Measurements from ENCODE around the gene IGSF8.

The IGSF8 gene

GRCh38 chr1:160103658-160104408 is 5.4 kb upstream of the IGSF8 start:
- no peak for DNase-seq

DNA sequence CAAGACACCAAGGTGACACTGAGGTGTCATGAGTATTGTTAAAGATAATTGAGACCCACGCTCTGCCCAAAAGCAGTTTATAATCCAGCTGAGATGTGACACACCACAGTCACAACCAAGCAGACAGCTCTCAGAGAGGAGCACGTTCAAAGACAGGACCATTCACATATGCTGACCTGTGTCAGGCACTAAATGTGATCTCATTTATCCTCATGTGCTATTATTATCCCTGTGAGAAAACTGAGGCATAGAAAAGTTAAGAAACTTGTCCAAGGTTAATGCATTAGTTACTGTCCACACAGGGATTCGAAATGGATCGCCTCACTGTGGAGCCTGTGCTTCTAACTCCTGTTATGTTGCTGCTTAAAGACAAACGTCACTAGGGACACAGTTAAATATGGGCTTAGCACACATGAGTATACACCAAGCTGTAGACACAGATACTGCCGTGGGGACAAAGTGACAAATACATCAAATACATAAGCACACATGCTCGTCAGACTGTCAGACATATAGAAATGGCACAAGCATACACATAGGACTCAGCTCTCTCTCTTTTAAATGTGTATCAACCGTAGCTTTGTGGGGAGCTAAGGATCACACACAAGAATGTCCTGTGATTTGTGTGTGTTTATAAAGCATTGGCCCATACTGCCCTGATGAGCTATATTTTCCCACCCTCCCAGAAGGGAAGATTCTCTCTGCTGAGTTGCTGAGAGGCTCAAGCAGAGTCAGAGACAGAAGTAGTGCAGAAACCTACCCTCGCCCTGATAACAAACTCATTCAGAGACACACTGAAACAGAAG is 3.5 kb upstream of the IGSF8 start:
- no peak for DNase-seq

- peak; percentile 80 for DNase-seq
These were observed 2.8 kb upstream of the IGSF8 start for GRCh38 chr1:160101037-160101716.

DNA sequence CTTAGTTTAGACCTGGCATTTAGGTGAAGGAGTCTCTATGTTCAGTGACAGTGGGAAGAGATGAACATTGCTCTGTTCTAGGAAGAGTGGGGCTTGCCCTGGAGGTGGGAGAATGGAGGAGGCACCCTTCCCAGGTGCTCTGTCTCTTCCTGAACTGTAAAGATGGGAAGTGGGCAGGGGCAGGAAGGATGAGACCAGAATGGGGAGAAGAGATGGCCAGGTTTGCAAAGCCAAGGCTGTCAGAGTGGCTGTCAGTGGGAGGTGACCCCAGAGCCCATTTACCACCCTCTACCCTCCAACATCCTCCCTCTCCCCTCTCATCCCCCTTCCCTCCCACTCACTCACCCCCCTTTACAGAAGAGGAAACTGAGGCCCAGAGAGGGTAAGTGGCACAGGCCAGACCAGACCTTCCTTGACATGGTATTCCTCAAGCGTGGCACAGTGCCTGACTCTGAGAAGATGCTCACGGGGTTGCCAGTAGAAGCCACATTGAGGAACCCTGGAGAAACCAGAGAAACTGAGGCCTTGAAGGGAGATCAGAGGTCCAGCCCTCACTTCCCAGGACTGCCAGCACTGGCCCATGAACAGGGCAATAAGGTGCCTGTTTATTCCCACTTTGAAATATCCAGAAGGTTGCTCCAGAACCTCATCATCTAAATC is 1.4 kb upstream of the IGSF8 start:
- DNase-seq = no peak

DNA sequence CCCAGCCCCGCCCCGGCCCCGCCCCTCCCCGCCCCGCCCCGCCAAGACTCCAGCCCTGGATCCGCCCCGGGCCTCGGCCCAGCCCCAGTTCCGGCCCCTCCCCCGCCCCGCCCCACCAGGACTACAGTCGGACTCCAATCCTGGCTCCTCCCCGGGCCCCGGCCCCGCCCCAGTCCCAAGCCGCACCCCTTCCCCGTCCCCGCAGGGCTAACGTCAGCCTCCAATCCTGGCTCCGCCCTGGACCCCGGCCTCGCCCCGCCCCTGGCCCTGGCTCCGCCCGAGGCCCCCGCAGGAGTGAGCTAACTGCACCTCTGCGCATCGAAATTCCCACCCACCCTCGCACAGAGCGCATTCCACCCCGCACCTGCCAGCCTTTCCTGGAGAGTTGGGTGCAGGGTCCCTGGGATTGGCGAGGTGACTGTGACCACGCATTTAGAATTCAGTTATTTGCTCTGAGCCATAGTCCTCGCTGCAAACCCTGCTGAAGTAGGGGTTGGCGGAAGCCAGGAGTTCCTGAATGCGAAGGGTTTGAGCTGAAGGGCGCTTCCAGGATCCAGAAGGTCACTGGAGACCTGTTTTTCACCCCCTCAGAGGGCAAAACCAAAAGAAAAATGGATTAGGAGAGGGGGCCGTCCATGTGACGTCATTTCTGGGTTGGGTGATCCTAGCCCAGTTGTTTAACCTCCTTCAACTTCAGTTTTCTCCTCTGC is 588 bp upstream of the IGSF8 start:
- peak; percentile 99 for DNase-seq

DNA sequence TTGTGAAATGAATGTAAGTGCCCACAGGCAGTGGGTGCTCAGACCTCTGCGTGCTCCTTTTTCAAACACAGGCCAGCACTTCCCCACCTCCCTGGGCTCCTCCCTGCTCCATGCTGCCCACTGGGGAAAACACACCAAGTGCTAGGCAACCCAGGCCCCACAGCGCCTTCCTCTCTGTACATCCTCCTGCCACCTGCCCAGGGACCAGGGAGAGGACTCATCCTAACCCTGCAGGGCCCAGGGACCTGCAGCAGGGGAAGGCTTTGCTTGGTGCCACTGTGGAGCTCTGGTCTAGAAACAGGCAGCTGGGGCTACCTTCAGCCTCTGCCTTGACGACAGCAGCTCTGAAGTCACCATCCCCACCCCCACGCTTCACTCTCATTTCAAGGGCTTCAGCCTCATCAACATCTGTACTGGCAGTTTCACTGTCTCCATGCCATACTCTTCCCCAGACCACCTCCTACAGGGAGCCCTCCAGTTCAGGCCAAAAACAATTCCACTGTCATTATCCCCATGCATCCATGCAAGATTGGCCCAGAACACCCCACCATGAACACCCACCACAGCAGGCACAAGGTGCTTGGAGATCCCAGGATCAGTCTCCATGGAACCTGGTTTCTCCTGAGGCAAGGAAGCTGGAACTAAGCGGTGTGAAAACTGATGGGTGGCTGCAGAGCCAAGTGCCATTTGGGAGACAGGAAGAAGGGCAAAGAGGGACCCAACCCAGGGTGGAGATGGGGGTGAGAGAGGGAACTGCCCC is 1.1 kb downstream of the IGSF8 start:
- DNase-seq = no peak

DNA sequence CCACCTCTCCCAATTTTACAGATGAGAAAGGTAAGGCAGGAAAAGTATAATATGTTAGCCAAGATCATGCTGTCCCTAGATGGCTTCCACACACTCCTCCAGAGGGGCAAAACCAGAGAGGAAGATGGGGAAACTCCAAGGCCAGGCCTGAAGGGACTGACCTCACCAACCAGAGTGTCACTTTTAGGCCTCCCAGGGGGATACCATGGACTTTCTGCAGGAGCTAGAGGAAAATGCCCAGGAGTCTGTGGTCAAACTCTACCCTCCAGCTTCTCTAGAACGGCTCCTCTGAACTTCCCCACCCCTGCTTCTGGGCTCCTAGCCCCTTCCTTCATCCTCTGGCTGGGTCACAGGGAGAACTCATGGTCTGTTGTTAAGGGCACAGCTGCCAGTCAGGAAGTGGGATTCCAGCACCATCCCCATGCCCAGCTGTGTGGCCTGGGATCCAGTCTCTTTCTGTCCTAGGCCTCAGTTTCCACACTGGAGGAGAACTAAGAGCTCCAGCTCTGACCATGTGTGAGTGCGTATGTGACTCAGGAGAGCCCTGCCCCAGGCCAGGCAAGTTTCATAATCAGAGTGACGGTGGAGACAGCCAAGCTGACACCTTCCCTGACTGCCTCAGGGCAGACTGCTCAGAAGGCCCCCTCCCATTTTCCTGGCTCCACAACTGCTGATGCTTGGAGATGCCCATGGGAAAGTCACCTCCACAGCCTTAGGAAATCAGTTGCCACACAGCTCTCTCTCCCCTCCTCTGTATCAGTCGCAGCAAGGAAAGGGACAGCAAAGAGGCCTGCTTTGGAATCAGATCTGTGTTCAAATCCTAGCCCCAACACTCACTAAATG is 1.9 kb downstream of the IGSF8 start:
- DNase-seq = no peak

DNA sequence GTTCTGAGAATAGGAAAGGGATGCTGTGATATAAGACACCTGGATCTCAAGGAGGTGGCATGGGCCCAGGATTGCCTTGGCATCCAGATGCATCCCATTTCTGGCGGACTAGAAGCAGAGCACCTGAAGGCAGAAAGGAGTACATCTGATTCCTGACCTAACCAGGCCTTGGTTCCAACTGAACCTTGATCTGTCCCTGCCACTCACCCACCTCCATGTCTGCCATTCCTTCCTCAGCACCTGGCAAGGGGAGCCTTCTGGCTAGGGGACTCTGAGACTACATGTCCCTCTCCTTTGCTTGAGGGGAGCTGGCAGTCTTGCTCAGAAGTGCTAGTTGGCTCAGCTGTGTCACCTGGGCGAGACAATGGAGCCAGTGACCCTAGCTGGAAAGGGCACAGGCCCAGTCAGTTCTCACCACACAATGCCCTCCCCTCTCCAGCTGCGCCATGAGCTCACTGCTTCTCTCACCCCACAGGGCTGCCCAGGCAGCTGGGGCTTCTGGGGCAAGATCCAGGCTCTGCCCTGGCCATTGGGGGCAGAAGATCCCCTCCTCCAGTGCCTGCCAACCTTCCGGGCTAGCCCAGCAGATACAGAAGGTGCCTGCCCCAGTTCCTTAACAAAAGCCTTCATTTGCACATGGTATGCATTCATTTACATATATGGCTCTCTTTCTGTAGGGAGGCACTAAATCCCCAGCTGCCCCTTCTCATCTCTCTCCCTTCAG is 2.9 kb downstream of the IGSF8 start:
- DNase-seq = no peak

DNA sequence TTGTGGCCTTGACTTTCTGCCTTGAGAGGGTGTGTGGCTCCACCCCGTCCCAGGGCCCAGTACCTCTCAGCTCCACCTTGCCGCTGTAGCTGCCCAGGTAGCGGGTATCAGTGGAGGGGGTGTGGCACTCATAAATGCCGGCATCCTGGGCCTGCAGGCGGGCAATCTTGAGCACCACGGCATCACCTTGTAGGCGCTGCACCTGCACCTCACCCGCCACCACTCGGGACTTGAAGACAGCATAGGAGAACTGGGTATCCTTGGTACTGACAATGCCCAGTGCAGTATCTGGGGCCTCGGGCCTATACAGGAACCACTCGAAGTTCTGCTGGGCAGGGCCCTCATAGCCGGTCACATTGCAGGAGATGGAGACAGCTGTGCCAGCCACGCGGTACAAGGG is 3.6 kb downstream of the IGSF8 start:
- DNase-seq = no peak

- DNase-seq = no peak
These were observed 4.2 kb downstream of the IGSF8 start for GRCh38 chr1:160094291-160094625.

DNA sequence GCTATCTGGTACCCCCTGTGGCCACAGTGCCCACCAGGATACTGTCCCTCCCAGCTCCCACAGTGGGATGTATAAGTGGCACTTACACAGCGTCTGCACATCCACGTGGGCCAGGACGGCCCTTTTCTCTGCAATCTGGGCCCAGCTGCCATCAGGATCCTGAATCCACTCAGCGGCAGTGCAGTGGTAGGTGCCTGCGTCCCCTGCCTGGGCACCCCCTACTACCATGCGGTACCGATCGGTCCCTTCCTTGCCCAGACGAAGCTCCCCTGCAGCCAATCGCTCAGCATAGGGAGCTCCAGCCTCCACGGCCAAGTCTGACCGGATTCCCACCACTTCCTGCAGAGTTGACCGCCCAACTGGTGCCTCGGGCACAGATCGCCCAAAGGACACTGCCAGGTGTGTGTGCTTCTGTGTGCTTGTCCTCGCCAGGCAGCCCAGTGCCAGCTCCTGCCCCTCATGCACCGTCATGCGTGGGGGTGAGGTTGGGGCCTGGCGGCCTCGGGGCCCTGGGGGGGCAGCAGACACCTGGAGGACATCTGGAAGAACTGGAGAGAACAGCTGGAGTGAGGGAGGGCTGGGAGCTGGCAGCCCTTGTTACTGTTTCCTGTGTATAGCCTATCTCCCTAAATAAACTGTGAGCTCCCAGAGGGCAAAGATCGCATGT is 4.7 kb downstream of the IGSF8 start:
- no peak for DNase-seq

DNA sequence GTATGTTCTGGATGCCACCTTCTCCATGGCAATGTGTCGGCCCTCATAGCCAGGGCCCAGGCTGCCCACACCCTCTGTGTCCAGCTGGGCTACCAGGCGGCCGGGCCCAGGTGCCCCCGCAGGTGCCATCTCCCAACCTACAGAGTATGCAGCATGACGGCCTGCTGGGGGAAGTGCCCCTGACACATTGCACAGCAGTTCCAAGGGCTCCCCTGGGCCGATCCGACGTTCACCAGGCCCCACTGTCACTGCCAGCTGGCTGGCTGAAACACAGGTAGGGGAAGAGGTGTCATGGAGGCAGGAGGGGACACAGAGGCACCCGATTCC is 5.4 kb downstream of the IGSF8 start:
- DNase-seq = no peak

DNA sequence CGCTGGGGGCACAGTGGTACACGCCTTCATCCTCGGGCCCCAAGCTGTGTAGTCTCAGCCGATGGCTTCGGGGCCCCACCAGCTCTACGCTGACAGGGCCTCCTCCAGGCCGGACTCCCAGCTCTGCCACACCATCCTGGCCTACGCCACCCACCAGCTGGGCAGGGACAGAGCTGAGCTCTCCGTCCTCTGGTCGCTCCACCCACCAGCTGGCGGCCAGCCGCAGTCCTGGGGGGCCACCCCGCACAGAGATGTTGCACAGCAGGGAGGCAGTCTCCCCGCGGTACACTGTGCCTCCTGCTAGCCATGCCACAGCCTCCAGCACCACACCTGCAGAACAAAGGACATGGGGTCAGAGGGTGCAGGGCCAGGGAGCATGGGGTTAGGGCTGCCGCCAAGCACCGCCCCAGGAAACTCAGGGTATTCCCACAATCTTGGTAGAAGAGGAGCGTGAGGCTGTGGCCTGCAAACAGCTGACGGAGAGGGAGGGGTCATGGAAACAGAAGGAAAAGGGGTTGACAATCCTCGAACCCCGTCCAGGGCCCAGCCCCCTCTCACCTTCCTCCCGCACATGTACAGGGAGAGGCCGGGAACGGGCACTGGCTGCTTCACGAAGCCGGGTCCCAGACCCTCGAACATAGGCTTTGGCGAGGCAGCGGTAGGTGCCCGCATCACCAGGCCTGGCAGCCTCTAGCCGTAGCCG is 5.9 kb downstream of the IGSF8 start:
- no peak for DNase-seq

DNA sequence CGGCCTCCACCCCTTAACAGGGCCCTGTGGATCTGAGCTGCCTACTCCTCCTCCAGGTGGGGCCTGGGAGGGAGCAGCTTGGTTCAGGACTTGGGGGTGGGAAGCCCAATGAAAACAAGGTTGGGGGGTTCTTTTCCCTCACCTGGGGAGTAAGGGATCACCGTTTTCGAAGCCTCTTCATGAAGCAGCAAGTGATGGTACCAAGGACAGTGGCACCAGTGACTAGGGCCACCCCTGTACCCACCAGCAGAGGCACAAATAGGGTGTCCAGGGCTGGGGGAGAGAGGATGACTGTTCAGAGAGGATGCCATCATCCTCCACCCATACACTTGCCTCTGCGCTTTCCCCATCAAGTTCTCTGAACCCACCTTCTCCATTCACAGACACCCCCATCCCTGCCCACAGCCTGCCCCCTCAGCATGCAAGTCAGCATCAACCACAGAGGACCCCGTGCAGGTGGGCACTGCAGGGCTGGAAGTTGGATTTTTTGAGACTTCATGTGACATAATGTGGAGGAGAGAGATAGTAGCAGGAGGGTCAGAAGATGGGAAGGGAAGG is 6.7 kb downstream of the IGSF8 start:
- no peak for DNase-seq

GRCh38 chr1:160090760-160091159 is 7.7 kb downstream of the IGSF8 start:
- DNase-seq = no peak

GRCh38 chr1:160089883-160090282 is 8.5 kb downstream of the IGSF8 start:
- DNase-seq = no peak

GRCh38 chr1:160087118-160087662 is 11.2 kb downstream of the IGSF8 start:
- no peak for DNase-seq

GRCh38 chr1:160086456-160086892 is 11.9 kb downstream of the IGSF8 start:
- DNase-seq = no peak
